ENCODE results near the gene IL17RD. TPM values are rescaled to one million over a fixed set of nuclear protein-coding genes. Genes with fewer than 3 reads are reported as not detected.

The IL17RD gene
- total and polyA plus RNA-seq, 7 experiments from 2014 or later = 0.03 to 0.05 TPM; not detected in 5

GRCh38 chr3:57110798-57111197, 54.4 kb downstream of the IL17RD start:
- Histone ChIP-seq H3K36me3 (ENCODE audit: control insufficient read depth in 2 of 3, insufficient read depth in 3 of 3, low read length in 3 of 3) (no peaks in the 10 kb centered on the region), H3K9me3 (ENCODE audit: control insufficient read depth in 2 of 3, low read length in 3 of 3) (no peaks in the 10 kb centered on the region), H3K27me3 (ENCODE audit: control insufficient read depth in 2 of 2, insufficient read depth in 2 of 2, low read length in 2 of 2) (no peaks in the 10 kb centered on the region), H3K4me1 (ENCODE audit: control insufficient read depth in 2 of 2, insufficient read depth in 2 of 2, low read length in 2 of 2) (no peaks in the 10 kb centered on the region), H3K27ac (ENCODE audit: low read depth, low read length) (no peak overlapping the region), H3K4me3 (ENCODE audit: low read length) (no peak overlapping the region)
- H3K9me3 Mint-ChIP-seq = peaks cover 0 to 1% (median 0%) of the 10 kb centered on the region in 11 donors
- peaks cover 0 to 2% (median 0%) of the 10 kb centered on the region in 7 donors for H3K4me1 Mint-ChIP-seq
- peaks cover 0 to 13% (median 0%) of the 10 kb centered on the region in 5 donors for H3K27me3 Mint-ChIP-seq
- DNase-seq = no peak
- POLR2A ChIA-PET = no interaction called here
- ATAC-seq = no peak
- CTCF ChIA-PET = interaction anchor here (1.5 kb wide), 1 partner anchor 10 kb away, joined by 9 read pairs; no protein-coding TSS in a partner anchor
- no peak overlapping the region for H3K4me3 Mint-ChIP-seq
- H3K36me3 Mint-ChIP-seq = no peaks in the 10 kb centered on the region
- intact Hi-C loops (cut with micrococcal nuclease) = no loop called here
- no peak overlapping the region for H3K27ac Mint-ChIP-seq

GRCh38 chr3:57110214-57110613, 54.9 kb downstream of the IL17RD start:
- POLR2A ChIA-PET = no interaction called here
- no peak overlapping the region for H3K27ac ChIP-seq (ENCODE audit: low read depth, low read length)
- Mint-ChIP-seq H3K27ac (no peak overlapping the region), H3K4me1 (peaks cover 0 to 2% (median 0%) of the 10 kb centered on the region in 7 donors), H3K9me3 (peaks cover 0 to 1% (median 0%) of the 10 kb centered on the region in 11 donors), H3K4me3 (no peak overlapping the region), H3K27me3 (peaks cover 0 to 8% (median 0%) of the 10 kb centered on the region in 5 donors), H3K36me3 (no peaks in the 10 kb centered on the region)
- DNase-seq (no peak), ATAC-seq (no peak)
- intact Hi-C loops (cut with micrococcal nuclease) = no loop called here
- H3K4me3 ChIP-seq (ENCODE audit: low read length) = no peak overlapping the region
- no peaks in the 10 kb centered on the region for H3K36me3 ChIP-seq (ENCODE audit: control insufficient read depth in 2 of 3, insufficient read depth in 3 of 3, low read length in 3 of 3)
- H3K9me3 ChIP-seq (ENCODE audit: control insufficient read depth in 2 of 3, low read length in 3 of 3) = no peaks in the 10 kb centered on the region
- no peaks in the 10 kb centered on the region for H3K27me3 ChIP-seq (ENCODE audit: control insufficient read depth in 2 of 2, insufficient read depth in 2 of 2, low read length in 2 of 2)
- no peaks in the 10 kb centered on the region for H3K4me1 ChIP-seq (ENCODE audit: control insufficient read depth in 2 of 2, insufficient read depth in 2 of 2, low read length in 2 of 2)
- CTCF ChIA-PET = interaction anchor here (1.5 kb wide), 1 partner anchor 9 kb away, joined by 9 read pairs; no protein-coding TSS in a partner anchor

GRCh38 chr3:57109437-57110199, 55.5 kb downstream of the IL17RD start:
- no peaks in the 10 kb centered on the region for H3K9me3 ChIP-seq (ENCODE audit: control insufficient read depth in 2 of 3, low read length in 3 of 3)
- intact Hi-C loops (cut with micrococcal nuclease) = no loop called here
- ChIA-PET POLR2A (no interaction called here), CTCF (interaction anchor here (1.5 kb wide), 1 partner anchor 9 kb away, joined by 9 read pairs; no protein-coding TSS in a partner anchor)
- H3K4me3 Mint-ChIP-seq = no peak overlapping the region
- no peaks in the 10 kb centered on the region for H3K27me3 ChIP-seq (ENCODE audit: control insufficient read depth in 2 of 2, insufficient read depth in 2 of 2, low read length in 2 of 2)
- ATAC-seq = no peak
- no peaks in the 10 kb centered on the region for H3K36me3 ChIP-seq (ENCODE audit: control insufficient read depth in 2 of 3, insufficient read depth in 3 of 3, low read length in 3 of 3)
- H3K9me3 Mint-ChIP-seq = peaks cover 0 to 1% (median 0%) of the 10 kb centered on the region in 11 donors
- no peak for DNase-seq
- peaks cover 0 to 2% (median 0%) of the 10 kb centered on the region in 7 donors for H3K4me1 Mint-ChIP-seq
- no peak overlapping the region for H3K4me3 ChIP-seq (ENCODE audit: low read length)
- no peaks in the 10 kb centered on the region for H3K36me3 Mint-ChIP-seq
- no peaks in the 10 kb centered on the region for H3K4me1 ChIP-seq (ENCODE audit: control insufficient read depth in 2 of 2, insufficient read depth in 2 of 2, low read length in 2 of 2)
- H3K27ac Mint-ChIP-seq = no peak overlapping the region
- no peak overlapping the region for H3K27ac ChIP-seq (ENCODE audit: low read depth, low read length)
- peaks cover 0 to 5% (median 0%) of the 10 kb centered on the region in 5 donors for H3K27me3 Mint-ChIP-seq

GRCh38 chr3:57108684-57109083, 56.5 kb downstream of the IL17RD start:
- H3K36me3 Mint-ChIP-seq = no peaks in the 10 kb centered on the region
- Histone ChIP-seq H3K4me1 (ENCODE audit: control insufficient read depth in 2 of 2, insufficient read depth in 2 of 2, low read length in 2 of 2) (no peaks in the 10 kb centered on the region), H3K27ac (ENCODE audit: low read depth, low read length) (no peak overlapping the region), H3K9me3 (ENCODE audit: control insufficient read depth in 2 of 3, low read length in 3 of 3) (no peaks in the 10 kb centered on the region), H3K27me3 (ENCODE audit: control insufficient read depth in 2 of 2, insufficient read depth in 2 of 2, low read length in 2 of 2) (no peaks in the 10 kb centered on the region), H3K36me3 (ENCODE audit: control insufficient read depth in 2 of 3, insufficient read depth in 3 of 3, low read length in 3 of 3) (no peaks in the 10 kb centered on the region), H3K4me3 (ENCODE audit: low read length) (no peak overlapping the region)
- ChIA-PET CTCF (no interaction called here), POLR2A (no interaction called here)
- H3K4me1 Mint-ChIP-seq = peaks cover 0 to 2% (median 0%) of the 10 kb centered on the region in 7 donors
- no peaks in the 10 kb centered on the region for H3K27me3 Mint-ChIP-seq
- DNase-seq (no peak), ATAC-seq (no peak)
- no peak overlapping the region for H3K4me3 Mint-ChIP-seq
- no peak overlapping the region for H3K27ac Mint-ChIP-seq
- peaks cover 0 to 1% (median 0%) of the 10 kb centered on the region in 11 donors for H3K9me3 Mint-ChIP-seq
- intact Hi-C loops (cut with micrococcal nuclease) = no loop called here

- ChIA-PET CTCF (no interaction called here), POLR2A (no interaction called here)
- Mint-ChIP-seq H3K9me3 (peaks cover 0 to 1% (median 0%) of the 10 kb centered on the region in 11 donors), H3K4me3 (no peak overlapping the region), H3K36me3 (no peaks in the 10 kb centered on the region), H3K27ac (no peak overlapping the region), H3K4me1 (no peaks in the 10 kb centered on the region), H3K27me3 (peaks cover 0 to 6% (median 0%) of the 10 kb centered on the region in 5 donors)
- Histone ChIP-seq H3K36me3 (ENCODE audit: control insufficient read depth in 2 of 3, insufficient read depth in 3 of 3, low read length in 3 of 3) (no peaks in the 10 kb centered on the region), H3K27me3 (ENCODE audit: control insufficient read depth in 2 of 2, insufficient read depth in 2 of 2, low read length in 2 of 2) (no peaks in the 10 kb centered on the region), H3K4me1 (ENCODE audit: control insufficient read depth in 2 of 2, insufficient read depth in 2 of 2, low read length in 2 of 2) (no peaks in the 10 kb centered on the region), H3K9me3 (ENCODE audit: control insufficient read depth in 2 of 3, low read length in 3 of 3) (no peaks in the 10 kb centered on the region), H3K4me3 (ENCODE audit: low read length) (no peak overlapping the region), H3K27ac (ENCODE audit: low read depth, low read length) (no peak overlapping the region)
- ATAC-seq (no peak), DNase-seq (no peak)
- intact Hi-C loops (cut with micrococcal nuclease) = no loop called here
These were observed 59.6 kb downstream of the IL17RD start for GRCh38 chr3:57105585-57105984.

- Histone ChIP-seq H3K36me3 (ENCODE audit: control insufficient read depth in 2 of 3, insufficient read depth in 3 of 3, low read length in 3 of 3) (no peaks in the 10 kb centered on the region), H3K9me3 (ENCODE audit: control insufficient read depth in 2 of 3, low read length in 3 of 3) (no peaks in the 10 kb centered on the region), H3K27ac (ENCODE audit: low read depth, low read length) (no peak overlapping the region), H3K4me3 (ENCODE audit: low read length) (no peak overlapping the region), H3K27me3 (ENCODE audit: control insufficient read depth in 2 of 2, insufficient read depth in 2 of 2, low read length in 2 of 2) (no peaks in the 10 kb centered on the region), H3K4me1 (ENCODE audit: control insufficient read depth in 2 of 2, insufficient read depth in 2 of 2, low read length in 2 of 2) (no peaks in the 10 kb centered on the region)
- no peak overlapping the region for H3K4me3 Mint-ChIP-seq
- DNase-seq = peak; percentile 10 to 62 (median 44)
- H3K9me3 Mint-ChIP-seq = peaks cover 0 to 3% (median 0%) of the 10 kb centered on the region in 11 donors
- ATAC-seq = peak; percentile 84
- peaks cover 0 to 6% (median 0%) of the 10 kb centered on the region in 7 donors for H3K4me1 Mint-ChIP-seq
- H3K36me3 Mint-ChIP-seq = no peaks in the 10 kb centered on the region
- H3K27me3 Mint-ChIP-seq = peaks cover 0 to 6% (median 0%) of the 10 kb centered on the region in 5 donors
- CTCF ChIA-PET = interaction anchor here (1.3 to 2.4 kb wide), 2 partner anchors 9 to 10 kb away, joined by 4 to 9 read pairs; no protein-coding TSS in a partner anchor
- intact Hi-C loops (cut with micrococcal nuclease) = loop anchor here (1.0 to 5.0 kb wide), 3 partner anchors 62 to 532 kb away; no protein-coding TSS in a partner anchor
- POLR2A ChIA-PET = no interaction called here
- no peak overlapping the region for H3K27ac Mint-ChIP-seq
These were observed 65.0 kb downstream of the IL17RD start for GRCh38 chr3:57100046-57100695.
